SK-N-SH (cell line): Measurements from ENCODE around the gene IRF5. TPM values are rescaled to one million over a fixed set of nuclear protein-coding genes. Genes with fewer than 3 reads are reported as not detected.

Experiments used
- CTCF ChIA-PET: fragments of 300-600, 350-600 bp; formaldehyde crosslinking; extraction: SDS; loops from one replicate; lab custom pipeline; 2021; lab: Yijun Ruan, JAX
- POLR2A ChIA-PET: fragments of 350-600 bp; sonication (Branson Sonifier 250); formaldehyde crosslinking; extraction: SDS; loops from one replicate; lab custom pipeline; 2020; ENCODE audit warnings: antibody characterized with exemption, inconsistent platforms; lab: Yijun Ruan, JAX
- DNase-seq: peaks from one replicate; pipeline ENCODE4 v3.0.0; 2012
- H2AFZ ChIP-seq: fragments of 200-600 bp; sonication (generic); 2 replicates; pipeline ENCODE4 v1.8.1; 2016; ENCODE audit warnings: antibody characterized with exemption, mild to moderate bottlenecking, low read depth
- H3F3A ChIP-seq: fragments of 200-600 bp; sonication (generic); replicated peaks from 2 replicates; pipeline ENCODE3; 2016; ENCODE audit warnings: antibody characterized with exemption, mild to moderate bottlenecking; ENCODE audit not compliant: insufficient read depth
- H3K27ac ChIP-seq, 2 experiments: fragments of 200-500 bp in 1 of 2; fragments of 200-600 bp in 1 of 2; sonication (Bioruptor generic) in 1 of 2; sonication (generic), shearing (Covaris generic) in 1 of 2; 2 replicates each; pipeline versions ENCODE4 v1.5.1 to v1.6.1; 2014 to 2016; ENCODE audit warnings: low read depth in 2 of 2, inconsistent platforms in 1 of 2, low read length in 1 of 2, mild to moderate bottlenecking in 1 of 2, mixed read lengths in 1 of 2
- H3K27me3 ChIP-seq: fragments of 200-600 bp; sonication (generic), shearing (Covaris generic); 2 replicates; pipeline ENCODE4 v1.6.1; 2016; ENCODE audit warnings: mixed run types; ENCODE audit not compliant: insufficient read depth
- H3K36me3 ChIP-seq, 2 experiments: fragments of 200-500 bp in 1 of 2; fragments of 200-600 bp in 1 of 2; sonication (Bioruptor generic) in 1 of 2; sonication (generic) in 1 of 2; replicated peaks in 1 of 2; 2 replicates each; pipeline versions ENCODE3 to v1.5.1; 2014 to 2016; ENCODE audit warnings: low read length in 1 of 2, mild to moderate bottlenecking in 1 of 2; ENCODE audit not compliant: insufficient read depth in 2 of 2, control insufficient read depth in 1 of 2
- H3K4me1 ChIP-seq, 2 experiments: fragments of 200-500 bp in 1 of 2; fragments of 200-600 bp in 1 of 2; sonication (Bioruptor generic) in 1 of 2; sonication (generic), shearing (Covaris generic) in 1 of 2; 2 replicates each; pipeline versions ENCODE4 v1.5.1 to v1.6.1; 2014 to 2016; ENCODE audit warnings: low read depth in 1 of 2, low read length in 1 of 2, mixed run types in 1 of 2; ENCODE audit not compliant: insufficient read depth in 2 of 2, control insufficient read depth in 1 of 2
- H3K4me2 ChIP-seq: fragments of 200-600 bp; sonication (generic), shearing (Covaris generic); 2 replicates; pipeline ENCODE4 v1.6.1; 2017; ENCODE audit warnings: mixed run types
- H3K4me3 ChIP-seq, 2 experiments: fragments of 200-500 bp in 1 of 2; fragments of 200-600 bp in 1 of 2; sonication (Bioruptor generic) in 1 of 2; sonication (generic), shearing (Covaris generic) in 1 of 2; 2 replicates each; pipeline versions ENCODE4 v1.5.1 to v1.8.1; 2014 to 2016; ENCODE audit warnings: low read depth in 2 of 2, inconsistent platforms in 1 of 2, low read length in 1 of 2, mild to moderate bottlenecking in 1 of 2, mixed read lengths in 1 of 2, moderate library complexity in 1 of 2
- H3K79me2 ChIP-seq: fragments of 200-600 bp; sonication (generic); 2 replicates; pipeline ENCODE4 v1.8.1; 2017; ENCODE audit warnings: mild to moderate bottlenecking; ENCODE audit not compliant: insufficient read depth
- H3K9ac ChIP-seq: fragments of 200-600 bp; sonication (generic); 2 replicates; pipeline ENCODE4 v1.6.1; 2017; ENCODE audit warnings: mixed run types
- H3K9me2 ChIP-seq: fragments of 200-600 bp; sonication (generic); 2 replicates; pipeline ENCODE4 v1.6.1; 2017; ENCODE audit warnings: mixed run types
- H3K9me3 ChIP-seq: fragments of 200-600 bp; sonication (generic); 2 replicates; pipeline ENCODE4 v1.6.1; 2017; ENCODE audit warnings: mixed run types, mild to moderate bottlenecking, moderate library complexity
- H4K20me1 ChIP-seq: fragments of 200-600 bp; sonication (generic); 2 replicates; pipeline ENCODE4 v1.6.1; 2017; ENCODE audit warnings: mild to moderate bottlenecking, mixed run types; ENCODE audit not compliant: insufficient read depth
- FOXJ3 ChIP-seq: sonication (generic); formaldehyde crosslinking; IDR thresholded peaks from 2 replicates; pipeline ENCODE4 v1.5.1; 2020; ENCODE audit warnings: mild to moderate bottlenecking, missing genetic modification reagents
- GABPA ChIP-seq: IDR thresholded peaks from 2 replicates; pipeline ENCODE4 v1.4.0; 2012; ENCODE audit warnings: low read depth, mild to moderate bottlenecking
- POLR2AphosphoS5 ChIP-seq: IDR thresholded peaks from 2 replicates; pipeline ENCODE4 v1.6.1; 2012; ENCODE audit warnings: low read depth, low read length
- SIN3A ChIP-seq: IDR thresholded peaks from 2 replicates; pipeline ENCODE4 v1.6.1; 2012; ENCODE audit warnings: low read depth, mild to moderate bottlenecking, low read length, moderate library complexity, borderline replicate concordance
- TAF1 ChIP-seq: IDR thresholded peaks from 2 replicates; pipeline ENCODE4 v1.6.1; 2012; ENCODE audit warnings: low read depth, mild to moderate bottlenecking, low read length, moderate library complexity, borderline replicate concordance
- WGBS: methylation state at CpG from one replicate; pipeline ENCODE4 v1.1.6; 2017; ENCODE audit warnings: low lambda C conversion rate; 5-methylcytosine and 5-hydroxymethylcytosine counted together
- polyA plus RNA-seq, 3 experiments: library from polyadenylated mRNA; depleted of rRNA; stranded (reverse); fragments of >200 nt; gene quantifications; 2 replicates each; pipeline ENCODE4 v1.2.3, GENCODE V29; 2012

IRF5 gene
- polyA plus RNA-seq, 1 of the 3 experiments (the other 2 are of a cell fraction) = 0.62 TPM

DNA sequence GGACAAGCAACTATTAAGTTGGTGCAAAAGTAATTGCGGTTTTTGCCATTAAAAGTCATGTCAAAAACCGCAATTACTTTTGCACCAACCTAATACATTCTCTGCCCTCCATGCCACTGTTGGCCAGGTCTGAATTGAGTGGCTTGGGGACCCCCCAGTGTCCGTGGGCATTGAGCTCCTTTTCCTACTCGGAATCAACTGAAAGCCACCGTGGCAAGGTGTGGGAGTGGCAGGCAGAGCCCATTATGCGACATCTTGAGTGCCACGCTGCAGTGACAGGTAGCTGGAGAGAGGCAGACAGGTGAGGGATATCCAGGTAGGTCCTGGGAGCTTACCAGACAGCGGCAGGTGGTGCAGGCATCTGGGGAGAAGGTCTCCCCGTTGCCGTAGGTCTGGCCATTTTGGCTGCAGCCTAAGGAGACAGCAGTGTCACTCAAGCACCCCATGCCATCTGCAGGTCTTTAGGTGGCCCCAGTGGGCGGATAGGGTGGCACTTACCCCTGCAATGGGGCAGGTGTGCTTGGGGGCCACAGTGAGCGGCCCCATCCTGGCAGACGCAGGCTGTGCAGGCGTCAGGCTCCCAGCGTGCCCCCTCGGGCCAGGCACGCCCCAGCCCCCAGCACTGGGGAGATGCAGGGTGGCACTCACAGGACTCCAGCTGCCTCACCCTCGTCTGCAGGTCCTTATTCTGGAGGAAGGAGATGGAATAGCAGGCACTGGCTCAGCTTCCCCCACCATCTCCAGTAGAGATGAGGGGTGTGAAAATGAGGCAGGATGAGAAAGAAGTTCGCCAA lies 30.8 kb upstream of the IRF5 start:
- ChIA-PET CTCF (interaction anchor here (0.9 to 6.2 kb wide), 8 partner anchors 13 to 257 kb away, joined by 3 to 69 read pairs (median 3); no protein-coding TSS in a partner anchor), POLR2A (no interaction called here)
- Histone ChIP-seq H3F3A (no peaks in the 10 kb centered on the region), H3K36me3 (no peaks in the 10 kb centered on the region), H3K79me2 (no peaks in the 10 kb centered on the region), H3K9ac (no peak overlapping the region), H4K20me1 (no peaks in the 10 kb centered on the region), H3K9me3 (no peaks in the 10 kb centered on the region), H3K27me3 (peaks cover 8% of the 10 kb centered on the region; the same call in 1 of the 2 replicates), H3K9me2 (no peaks in the 10 kb centered on the region), H3K27ac (no peak overlapping the region), H3K4me3 (no peak overlapping the region), H3K4me2 (no peak overlapping the region), H3K4me1 (peaks cover 0 to 9% of the 10 kb centered on the region in 2 experiments; a peak in 1 of 4 replicates), H2AFZ (no peak overlapping the region)
- WGBS = 59% methylated on average over 17 of the region's 19 CpGs
- no peak for TF ChIP-seq FOXJ3
- TF ChIP-seq TAF1 = no peak
- TF ChIP-seq SIN3A = no peak
- no peak for TF ChIP-seq GABPA
- peak; percentile 30 for DNase-seq

DNA sequence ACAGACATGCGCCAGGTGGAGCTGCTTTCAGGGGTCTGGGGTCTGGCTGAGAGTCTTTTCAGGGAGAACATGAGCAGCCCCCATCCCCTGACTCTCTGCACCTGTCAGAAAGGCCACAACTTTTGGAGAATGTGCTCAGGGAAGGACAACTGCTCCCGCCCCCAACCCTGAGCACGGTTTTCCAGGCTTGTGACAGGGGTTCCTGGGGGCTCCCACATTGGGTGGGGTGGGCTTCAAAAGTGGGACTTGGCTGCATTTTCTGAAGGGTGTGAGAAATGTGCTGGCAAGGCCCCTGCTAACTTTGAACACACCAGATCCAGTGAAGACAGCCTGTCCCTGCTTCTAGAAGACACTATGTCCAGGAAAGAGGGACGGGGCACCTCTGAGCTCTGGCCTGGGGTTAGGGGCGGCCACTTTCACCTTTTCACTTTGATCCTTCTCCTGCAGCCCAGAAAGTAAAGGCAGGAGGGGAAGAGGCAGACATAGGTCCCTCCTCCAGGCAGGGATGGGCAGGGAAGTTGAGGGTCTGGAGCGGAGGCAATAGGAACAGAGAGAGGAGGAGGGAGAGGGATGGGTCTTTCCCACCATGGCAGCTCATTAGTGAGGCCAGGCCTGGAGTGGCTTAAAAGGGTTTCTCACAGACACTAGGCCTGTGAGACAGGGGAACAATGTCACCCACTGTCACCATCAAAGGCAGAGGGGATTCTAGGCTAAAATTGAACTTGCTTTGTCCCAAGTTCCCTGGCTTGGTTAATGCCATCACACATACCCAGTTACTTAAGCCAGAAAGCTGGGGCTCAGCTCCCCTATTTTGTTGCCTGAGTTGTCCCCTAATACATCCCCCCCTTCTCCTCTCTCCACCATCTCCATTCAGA lies 28.7 kb upstream of the IRF5 start:
- Histone ChIP-seq H2AFZ (no peak overlapping the region), H3K9ac (no peak overlapping the region), H3K4me1 (peaks cover 0 to 9% of the 10 kb centered on the region in 2 experiments; a peak in 1 of 4 replicates), H3K27me3 (peaks cover 4% of the 10 kb centered on the region; the same call in 1 of the 2 replicates), H3K79me2 (no peaks in the 10 kb centered on the region), H3K36me3 (no peaks in the 10 kb centered on the region), H3F3A (no peaks in the 10 kb centered on the region), H3K4me2 (no peak overlapping the region), H4K20me1 (no peaks in the 10 kb centered on the region), H3K27ac (no peak overlapping the region), H3K9me3 (no peaks in the 10 kb centered on the region), H3K9me2 (no peaks in the 10 kb centered on the region), H3K4me3 (no peak overlapping the region)
- peak; percentile 48 for DNase-seq
- POLR2A ChIA-PET = no interaction called here
- CTCF ChIA-PET = interaction anchor here (0.8 to 6.2 kb wide), 6 partner anchors 9 to 190 kb away, joined by 3 to 69 read pairs (median 3); no protein-coding TSS in a partner anchor
- 65% methylated on average over 6 of the region's 6 CpGs for WGBS
- no peak for TF ChIP-seq POLR2AphosphoS5
